ENCODE results near the gene MCM3. TPM values are rescaled to one million over a fixed set of nuclear protein-coding genes. Genes with fewer than 3 reads are reported as not detected.

The MCM3 gene
- total RNA-seq, 4 donors from 2014 or later, result 24.9 to 71.8 (median 30.4) TPM

DNA sequence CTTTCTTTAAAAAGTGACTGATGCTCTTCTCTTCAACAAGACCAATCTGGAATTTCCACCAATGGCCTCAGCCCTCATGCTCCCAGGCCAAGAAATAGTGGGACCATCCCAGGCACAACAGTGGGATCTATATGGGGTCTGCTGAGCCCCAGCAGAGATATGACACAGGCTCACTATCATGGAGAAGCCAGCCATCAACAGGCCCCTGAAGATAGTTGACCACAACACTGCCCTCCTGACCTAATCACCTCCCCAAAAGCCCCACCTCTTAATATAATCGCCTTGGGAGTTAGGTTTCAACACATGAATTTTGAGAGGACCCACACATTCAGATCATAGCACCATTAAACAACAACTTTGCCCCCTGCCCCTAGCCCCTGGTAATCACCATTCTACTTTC is 16.8 kb upstream of the MCM3 start:
- H3K36me3 ChIP-seq, result no peaks in the 10 kb centered on the region
- TF ChIP-seq, protein P1, sequence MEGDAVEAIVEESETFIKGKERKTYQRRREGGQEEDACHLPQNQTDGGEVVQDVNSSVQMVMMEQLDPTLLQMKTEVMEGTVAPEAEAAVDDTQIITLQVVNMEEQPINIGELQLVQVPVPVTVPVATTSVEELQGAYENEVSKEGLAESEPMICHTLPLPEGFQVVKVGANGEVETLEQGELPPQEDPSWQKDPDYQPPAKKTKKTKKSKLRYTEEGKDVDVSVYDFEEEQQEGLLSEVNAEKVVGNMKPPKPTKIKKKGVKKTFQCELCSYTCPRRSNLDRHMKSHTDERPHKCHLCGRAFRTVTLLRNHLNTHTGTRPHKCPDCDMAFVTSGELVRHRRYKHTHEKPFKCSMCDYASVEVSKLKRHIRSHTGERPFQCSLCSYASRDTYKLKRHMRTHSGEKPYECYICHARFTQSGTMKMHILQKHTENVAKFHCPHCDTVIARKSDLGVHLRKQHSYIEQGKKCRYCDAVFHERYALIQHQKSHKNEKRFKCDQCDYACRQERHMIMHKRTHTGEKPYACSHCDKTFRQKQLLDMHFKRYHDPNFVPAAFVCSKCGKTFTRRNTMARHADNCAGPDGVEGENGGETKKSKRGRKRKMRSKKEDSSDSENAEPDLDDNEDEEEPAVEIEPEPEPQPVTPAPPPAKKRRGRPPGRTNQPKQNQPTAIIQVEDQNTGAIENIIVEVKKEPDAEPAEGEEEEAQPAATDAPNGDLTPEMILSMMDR (IDR thresholded peaks at IDR 0.05), result no peak
- no peak for TF ChIP-seq POLR2A (IDR thresholded peaks at IDR 0.05)
- H3K4me1 ChIP-seq, result peaks cover 3 to 27% (median 13%) of the 10 kb centered on the region in 4 donors
- no peak for DNase-seq
- no peak overlapping the region for H3K27ac ChIP-seq
- H3K9me3 ChIP-seq, result no peaks in the 10 kb centered on the region
- H3K27me3 ChIP-seq, result no peaks in the 10 kb centered on the region
- no peak overlapping the region for H3K4me3 ChIP-seq

DNA sequence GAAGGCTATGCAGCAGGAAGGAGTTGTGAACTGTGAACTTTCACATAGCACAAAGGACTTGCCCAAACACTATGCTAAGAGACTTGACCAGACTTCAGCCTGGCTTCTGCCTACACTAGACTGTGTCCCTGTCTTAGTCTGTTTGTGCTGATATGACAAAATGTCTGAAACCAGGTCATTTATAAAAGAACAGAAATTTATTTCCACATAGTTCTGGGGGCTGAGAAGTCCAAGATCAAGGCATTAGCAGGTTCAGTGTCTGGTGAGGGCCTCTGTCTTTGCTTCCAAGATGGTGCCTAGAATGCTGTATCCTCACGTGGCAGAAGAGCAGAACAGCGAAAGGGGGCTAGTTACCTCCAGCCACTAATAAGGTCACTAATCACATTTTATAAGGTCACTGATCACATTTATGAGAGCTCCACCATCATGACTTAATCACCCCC is 16.0 kb upstream of the MCM3 start:
- Histone ChIP-seq H3K4me1 (peaks cover 0 to 20% (median 9%) of the 10 kb centered on the region in 4 donors), H3K36me3 (no peaks in the 10 kb centered on the region), H3K9me3 (no peaks in the 10 kb centered on the region), H3K27me3 (no peaks in the 10 kb centered on the region), H3K4me3 (no peak overlapping the region), H3K27ac (no peak overlapping the region)
- TF ChIP-seq, protein P1 (IDR thresholded peaks at IDR 0.05), result no peak
- TF ChIP-seq POLR2A (IDR thresholded peaks at IDR 0.05), result no peak
- no peak for DNase-seq

DNA sequence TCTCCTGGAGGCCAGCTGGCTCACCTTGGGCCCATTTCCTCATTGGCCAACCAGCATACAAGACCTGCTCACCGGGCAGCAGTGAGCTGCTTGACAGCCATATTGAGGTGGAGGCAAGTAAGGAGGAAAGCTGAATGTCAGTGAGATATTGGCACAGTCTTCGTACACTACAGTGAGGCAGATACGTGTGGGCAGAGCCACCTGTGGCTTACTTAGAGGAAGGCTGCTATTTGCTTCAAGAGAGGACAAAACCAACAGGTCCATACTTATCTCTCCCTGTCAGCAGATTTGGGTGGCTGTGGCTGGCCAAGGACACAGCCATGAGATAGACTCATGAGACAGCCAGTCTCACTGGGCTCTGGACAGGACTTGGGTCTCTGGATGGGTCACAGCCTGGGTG is 15.1 kb upstream of the MCM3 start:
- H3K9me3 ChIP-seq, result no peaks in the 10 kb centered on the region
- no peaks in the 10 kb centered on the region for H3K27me3 ChIP-seq
- TF ChIP-seq, protein P1 (IDR thresholded peaks at IDR 0.05), result no peak
- TF ChIP-seq POLR2A (IDR thresholded peaks at IDR 0.05), result no peak
- no peaks in the 10 kb centered on the region for H3K36me3 ChIP-seq
- H3K4me3 ChIP-seq, result no peak overlapping the region
- peaks cover 0 to 12% (median 5%) of the 10 kb centered on the region in 4 donors for H3K4me1 ChIP-seq
- H3K27ac ChIP-seq, result no peak overlapping the region
- no peak for DNase-seq

DNA sequence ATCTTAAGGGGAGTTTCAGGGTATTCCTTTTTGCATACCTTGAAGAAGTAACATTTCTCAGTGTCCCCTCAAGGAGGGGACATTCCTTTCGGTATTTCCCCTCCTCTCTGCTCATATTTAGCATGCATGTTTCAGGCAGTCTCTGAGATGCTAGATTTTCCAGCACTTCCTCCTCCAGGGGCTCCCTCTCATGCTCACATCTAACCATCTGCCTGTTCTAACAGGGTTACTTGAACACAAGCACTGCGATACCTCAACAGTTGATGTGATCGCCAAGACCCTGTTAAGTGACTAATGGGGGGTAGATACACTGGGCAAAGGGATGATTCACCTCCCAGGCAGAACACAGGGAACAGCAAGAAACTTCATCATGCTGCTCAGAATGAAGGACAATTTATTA is 12.9 kb upstream of the MCM3 start:
- no peaks in the 10 kb centered on the region for H3K27me3 ChIP-seq
- DNase-seq, result no peak
- H3K27ac ChIP-seq, result peak overlapping the region in 1 of 4 donors; percentile 62
- no peaks in the 10 kb centered on the region for H3K4me1 ChIP-seq
- no peaks in the 10 kb centered on the region for H3K9me3 ChIP-seq
- no peak for TF ChIP-seq POLR2A (IDR thresholded peaks at IDR 0.05)
- TF ChIP-seq, protein P1 (IDR thresholded peaks at IDR 0.05), result no peak
- H3K4me3 ChIP-seq, result peak overlapping the region in 1 of 4 donors; percentile 30
- no peaks in the 10 kb centered on the region for H3K36me3 ChIP-seq

DNA sequence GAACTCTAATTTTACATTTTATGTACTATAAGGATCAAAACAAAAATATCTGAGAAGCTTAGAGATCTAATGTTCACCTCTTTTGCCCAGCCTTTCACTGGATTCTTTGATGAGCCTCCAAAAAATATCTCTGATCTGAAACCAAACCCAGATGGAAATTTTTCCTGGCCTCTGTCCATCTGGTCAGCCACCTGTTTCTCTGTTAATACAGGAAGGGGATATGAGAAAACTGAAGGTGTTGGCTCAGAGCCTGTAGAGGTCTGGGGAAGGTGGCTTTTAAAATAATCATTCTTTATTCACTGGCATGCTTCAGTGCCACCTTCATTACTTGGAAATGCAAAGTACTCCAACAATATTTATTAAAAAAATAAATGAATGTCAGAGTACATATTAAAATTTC is 8.5 kb upstream of the MCM3 start:
- DNase-seq, result no peak
- Histone ChIP-seq H3K27ac (no peak overlapping the region), H3K4me1 (no peaks in the 10 kb centered on the region), H3K9me3 (no peaks in the 10 kb centered on the region), H3K36me3 (no peaks in the 10 kb centered on the region), H3K27me3 (no peaks in the 10 kb centered on the region), H3K4me3 (no peak overlapping the region)
- no peak for TF ChIP-seq POLR2A (IDR thresholded peaks at IDR 0.05)
- TF ChIP-seq, protein P1 (IDR thresholded peaks at IDR 0.05), result no peak

DNA sequence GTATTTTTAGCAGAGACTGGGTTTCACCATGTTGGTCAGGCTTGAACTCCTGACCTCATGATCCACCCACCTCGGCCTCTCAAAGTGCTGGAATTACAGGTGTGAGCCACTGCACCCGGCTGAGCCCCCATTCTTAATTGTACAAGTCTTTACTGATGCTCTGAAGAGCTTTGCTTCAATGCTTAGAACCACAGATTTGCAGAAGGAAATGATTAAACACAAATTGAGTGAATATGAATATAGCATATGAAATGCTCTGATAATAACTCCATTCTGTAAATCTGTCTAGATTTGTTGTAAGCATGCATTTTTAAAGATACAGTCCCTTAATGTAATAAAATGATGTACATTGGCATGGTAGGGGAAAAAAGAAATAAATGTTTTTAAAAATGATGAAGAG is 4.3 kb upstream of the MCM3 start:
- TF ChIP-seq, protein P1 (IDR thresholded peaks at IDR 0.05), result no peak
- DNase-seq, result no peak
- H3K36me3 ChIP-seq, result no peaks in the 10 kb centered on the region
- H3K27ac ChIP-seq, result no peak overlapping the region
- H3K27me3 ChIP-seq, result no peaks in the 10 kb centered on the region
- H3K4me1 ChIP-seq, result peaks cover 0 to 6% (median 0%) of the 10 kb centered on the region in 4 donors
- no peak overlapping the region for H3K4me3 ChIP-seq
- no peaks in the 10 kb centered on the region for H3K9me3 ChIP-seq
